DMS79 treated with DMSO at 0.1 percent for 48 hours (cell line): Measurements from ENCODE around the gene BRINP3.
"Not testable (repeated sequence)": the region's sequence is repeated elsewhere in the genome, so short reads cannot be mapped to it uniquely, and the experiment has no call there.

Experiments used
- DNase-seq: peaks from one replicate; lab custom pipeline; 2025; lab: John Stamatoyannopoulos, UW

Gene BRINP3

GRCh38 chr1:190179817-190180216, 297.8 kb downstream of the BRINP3 start:
- DNase-seq, result no peak

GRCh38 chr1:190178827-190179226, 298.8 kb downstream of the BRINP3 start:
- DNase-seq, result no peak

GRCh38 chr1:190177555-190177954, 300.1 kb downstream of the BRINP3 start:
- DNase-seq, result no peak

GRCh38 chr1:190176776-190177175, 300.9 kb downstream of the BRINP3 start:
- no peak for DNase-seq

GRCh38 chr1:190175320-190175719, 302.3 kb downstream of the BRINP3 start:
- no peak for DNase-seq

GRCh38 chr1:190172651-190173430, 304.8 kb downstream of the BRINP3 start:
- DNase-seq, result no peak

GRCh38 chr1:190170321-190170720, 307.3 kb downstream of the BRINP3 start:
- DNase-seq, result no peak

- DNase-seq, result no peak
Measured at GRCh38 chr1:190169311-190170067, 308.2 kb downstream of the BRINP3 start.

GRCh38 chr1:190168893-190169280, 308.8 kb downstream of the BRINP3 start:
- DNase-seq, result no peak

GRCh38 chr1:190168116-190168892, 309.4 kb downstream of the BRINP3 start:
- DNase-seq, result no peak

GRCh38 chr1:190159146-190159545, 318.5 kb downstream of the BRINP3 start:
- no peak for DNase-seq

- DNase-seq, result no peak
Measured at GRCh38 chr1:190154744-190155143, 322.9 kb downstream of the BRINP3 start.

GRCh38 chr1:190147616-190148015, 330.0 kb downstream of the BRINP3 start:
- no peak for DNase-seq

- no peak for DNase-seq
Measured at GRCh38 chr1:190144650-190145049, 333.0 kb downstream of the BRINP3 start.

GRCh38 chr1:190140644-190141043, 337.0 kb downstream of the BRINP3 start:
- no peak for DNase-seq

GRCh38 chr1:190138702-190139101, 339.0 kb downstream of the BRINP3 start:
- DNase-seq, result no peak

- no peak for DNase-seq
Measured at GRCh38 chr1:190138266-190138665, 339.4 kb downstream of the BRINP3 start.

GRCh38 chr1:190129366-190129765, 348.3 kb downstream of the BRINP3 start:
- DNase-seq, result no peak

GRCh38 chr1:190126728-190127127, 350.9 kb downstream of the BRINP3 start:
- DNase-seq, result no peak

GRCh38 chr1:190124068-190124467, 353.6 kb downstream of the BRINP3 start:
- DNase-seq, result no peak

- DNase-seq, result not testable (repeated sequence)
Measured at GRCh38 chr1:190120564-190120963, 357.1 kb downstream of the BRINP3 start.

- no peak for DNase-seq
Measured at GRCh38 chr1:190119683-190120082, 358.0 kb downstream of the BRINP3 start.

- no peak for DNase-seq
Measured at GRCh38 chr1:190116921-190117320, 360.7 kb downstream of the BRINP3 start.
